ENCODE results near the gene HMCES. TPM values are rescaled to one million over a fixed set of nuclear protein-coding genes. Genes with fewer than 3 reads are reported as not detected.

Gene HMCES
- 40.7 to 43.9 TPM (median 41.7 TPM) in 5 replicates for total RNA-seq (2022; extraction: Qiagen RNA extraction; ENCODE audit: low read depth)

GRCh38 chr3:129278439-129278965, at the start of gene HMCES:
HMCES (plus strand) TSS chr3:129278870; CDS start chr3:129279733, 863 bp downstream.

DNA sequence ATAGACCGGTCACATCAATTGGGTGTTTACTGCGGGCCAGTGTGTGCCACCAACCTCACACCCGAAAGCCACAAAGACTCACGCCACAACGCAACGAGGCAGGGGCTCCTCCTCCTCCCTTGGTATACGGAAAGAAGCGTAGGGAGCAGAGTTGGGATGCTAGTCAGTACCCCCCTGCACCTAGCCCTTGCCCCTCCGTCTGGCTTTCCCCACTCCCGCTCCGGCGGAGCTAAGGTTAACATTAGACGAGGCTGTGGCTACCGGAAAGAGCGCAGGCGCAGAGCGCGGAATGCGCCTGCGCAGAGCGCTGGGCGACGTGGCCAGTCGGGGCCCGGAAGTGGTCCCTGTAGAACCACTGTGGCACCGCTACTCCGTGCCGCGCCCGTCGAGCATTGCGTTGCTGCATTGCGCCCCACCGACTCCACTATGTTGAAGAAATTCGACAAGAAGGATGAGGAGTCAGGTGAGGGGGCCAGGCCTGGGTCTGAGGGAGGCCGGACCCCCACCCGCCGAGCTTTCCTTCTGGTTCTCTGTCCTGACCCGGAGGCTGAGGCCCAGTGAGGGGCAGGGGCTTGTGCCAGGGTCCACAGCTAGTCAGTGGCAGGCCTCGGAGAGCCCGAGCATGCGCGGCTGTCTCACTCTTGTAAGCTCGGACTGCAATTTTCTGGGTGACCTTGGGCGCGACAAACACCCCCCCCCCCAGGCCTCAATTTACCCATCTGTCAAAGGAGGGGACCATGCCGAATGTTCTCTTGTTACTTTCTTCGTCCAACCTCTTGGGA, 29.2 kb upstream of the HMCES start, which contains the start of gene COPG1:
COPG1 (plus strand) TSS at position 323 of the 782 bp plus-strand sequence; CDS start at position 427, 104 bp downstream.

Other genes with a start within 250 kb of the HMCES start
- not detected in 5 replicates for gene GP9, start 218.1 kb upstream of the HMCES start, total RNA-seq (2022; extraction: Qiagen RNA extraction; ENCODE audit: low read depth)
- gene RAB43, start 157.1 kb upstream of the HMCES start, total RNA-seq (2022; extraction: Qiagen RNA extraction; ENCODE audit: low read depth): 2.3 to 5.3 TPM (median 4.3 TPM) in 5 replicates
- gene ISY1, start 117.8 kb upstream of the HMCES start, total RNA-seq (2022; extraction: Qiagen RNA extraction; ENCODE audit: low read depth): 22.2 to 25.5 TPM (median 22.7 TPM) in 5 replicates
- 316 to 353 TPM (median 336 TPM) in 5 replicates for gene CNBP, start 95.0 kb upstream of the HMCES start, total RNA-seq (2022; extraction: Qiagen RNA extraction; ENCODE audit: low read depth)
- 70.0 to 84.5 TPM (median 80.6 TPM) in 5 replicates for gene COPG1, start 29.3 kb upstream of the HMCES start, total RNA-seq (2022; extraction: Qiagen RNA extraction; ENCODE audit: low read depth)
- 0.47 to 0.87 TPM (median 0.60 TPM) in 5 replicates for gene EFCAB12, start 149.8 kb downstream of the HMCES start, total RNA-seq (2022; extraction: Qiagen RNA extraction; ENCODE audit: low read depth)
- 21.1 to 25.3 TPM (median 22.2 TPM) in 5 replicates for gene MBD4, start 161.1 kb downstream of the HMCES start, total RNA-seq (2022; extraction: Qiagen RNA extraction; ENCODE audit: low read depth)
- 12.1 to 14.0 TPM (median 12.5 TPM) in 5 replicates for gene IFT122, start 161.4 kb downstream of the HMCES start, total RNA-seq (2022; extraction: Qiagen RNA extraction; ENCODE audit: low read depth)
- gene RHO, start 249.8 kb downstream of the HMCES start, total RNA-seq (2022; extraction: Qiagen RNA extraction; ENCODE audit: low read depth): not detected in 5 replicates